Caco-2 (cell line): ENCODE data around the gene LMTK3. TPM values are rescaled to one million over a fixed set of nuclear protein-coding genes. Genes with fewer than 3 reads are reported as not detected.
A peak's percentile ranks its signal among the peaks of the same experiment; 100 is the strongest.

Experiments
- BruUV-seq: library from RNA; stranded (reverse); fragments of 400-500 nt; replicated peaks from 2 replicates; lab custom pipeline; 2021; lab: Mats Ljungman, UMichigan
- CTCF ChIA-PET: fragments of 300-600 bp; sonication (Branson Sonifier 250); formaldehyde crosslinking; loops from one replicate; lab custom pipeline; 2022; ENCODE audit warnings: antibody characterized with exemption; lab: Charles Lee
- POLR2A ChIA-PET: fragments of 300-600 bp; sonication (Branson Sonifier 250); formaldehyde crosslinking; loops from one replicate; lab custom pipeline; 2022; ENCODE audit warnings: antibody characterized with exemption; lab: Charles Lee
- DNase-seq, 2 experiments: peaks; one replicate each; pipeline versions ENCODE4 v3.0.0 to v3.0.0-alpha.2; 2020 to 2022
- H3K27me3 ChIP-seq: replicated peaks from 2 replicates; pipeline ENCODE4 v1.6.0; 2011; ENCODE audit warnings: low read length; ENCODE audit not compliant: control insufficient read depth, insufficient read depth
- H3K36me3 ChIP-seq: 2 replicates; pipeline ENCODE4 v1.5.1; 2011; ENCODE audit warnings: low read length; ENCODE audit not compliant: control insufficient read depth, insufficient read depth
- H3K4me1 ChIP-seq: fragments of 250-450 bp; sonication (Bioruptor Pico); 2 replicates; pipeline ENCODE4 v1.5.1; 2020; ENCODE audit warnings: mild to moderate bottlenecking
- H3K4me3 ChIP-seq: 2 replicates; pipeline ENCODE4 v1.5.1; 2011; ENCODE audit warnings: low read depth, mild to moderate bottlenecking, control low read depth, low read length
- H3K9me3 ChIP-seq: fragments of 250-450 bp; sonication (Bioruptor Pico); 2 replicates; pipeline ENCODE4 v1.5.1; 2020; ENCODE audit warnings: mild to moderate bottlenecking, moderate library complexity
- H3K27ac Mint-ChIP-seq: one replicate; pipeline ENCODE4 v1.8.0; 2022; ENCODE audit warnings: mixed read lengths; ENCODE audit not compliant: unreplicated experiment
- H3K27me3 Mint-ChIP-seq: one replicate; pipeline ENCODE4 v1.8.0; 2022; ENCODE audit warnings: mixed read lengths; ENCODE audit not compliant: insufficient read depth, unreplicated experiment
- H3K36me3 Mint-ChIP-seq: one replicate; pipeline ENCODE4 v1.8.0; 2022; ENCODE audit warnings: mild to moderate bottlenecking, mixed read lengths; ENCODE audit not compliant: insufficient read depth, unreplicated experiment
- H3K4me1 Mint-ChIP-seq: one replicate; pipeline ENCODE4 v1.8.0; 2022; ENCODE audit warnings: low read depth, mixed read lengths; ENCODE audit not compliant: unreplicated experiment
- H3K4me3 Mint-ChIP-seq: one replicate; pipeline ENCODE4 v1.8.0; 2022; ENCODE audit warnings: mild to moderate bottlenecking, moderate library complexity, mixed read lengths; ENCODE audit not compliant: unreplicated experiment
- H3K9me3 Mint-ChIP-seq: one replicate; pipeline ENCODE4 v1.8.0; 2022; ENCODE audit warnings: mixed read lengths; ENCODE audit not compliant: unreplicated experiment
- intact Hi-C: fragments of 100-400 bp; cut with micrococcal nuclease; formaldehyde crosslinking; loops from one replicate; pipeline ENCODE4 v1.10.0; 2022; ENCODE audit not compliant: unreplicated experiment
- total RNA-seq: library from RNA; stranded (reverse); gene quantifications from 2 replicates; pipeline ENCODE4 v1.2.3, GENCODE V29; 2022
- TF ChIP-seq, protein P1 (sequence below), 2 experiments: fragments of 200-600 bp in 1 of 2; IDR thresholded peaks; 1 replicate in 1 of 2; 2 replicates in 1 of 2; pipeline versions ENCODE4 v1.5.1 to v1.8.0; 2011 to 2022; ENCODE audit warnings: antibody characterized with exemption in 1 of 2, control low read depth in 1 of 2, inconsistent platforms in 1 of 2, low read depth in 1 of 2, low read length in 1 of 2, mild to moderate bottlenecking in 1 of 2, moderate library complexity in 1 of 2; ENCODE audit not compliant: insufficient read depth in 1 of 2, severe bottlenecking in 1 of 2, unreplicated experiment in 1 of 2

Gene LMTK3
- total RNA-seq, 1 experiment from 2014 or later: 22.6 TPM

DNA sequence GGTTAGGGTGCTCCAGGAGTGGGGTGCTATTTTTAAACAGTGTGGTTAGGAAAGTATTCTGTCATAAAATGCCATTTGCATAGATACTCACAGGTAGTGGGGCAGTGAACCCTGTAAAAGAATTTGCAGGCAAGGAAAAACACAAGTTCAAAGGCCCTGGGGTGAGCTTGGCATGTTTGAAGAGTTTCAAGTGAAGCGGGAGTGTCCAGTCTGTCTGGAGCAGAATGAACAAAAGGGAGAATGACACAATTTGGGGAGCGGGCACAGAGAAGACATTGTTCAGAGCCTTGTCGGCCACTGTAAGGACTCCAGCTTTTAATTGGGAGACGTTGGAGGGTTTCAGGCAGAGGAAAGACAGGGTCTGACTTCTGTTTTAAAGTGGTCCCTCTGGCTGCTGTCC, 63.1 kb downstream of the LMTK3 start:
- CTCF ChIA-PET: interaction anchor here (1.4 kb wide), 1 partner anchor 136 kb away, joined by 3 read pairs; no protein-coding TSS in a partner anchor
- no peaks in the 10 kb centered on the region for H3K27me3 ChIP-seq
- H3K9me3 Mint-ChIP-seq: no peaks in the 10 kb centered on the region
- H3K4me3 Mint-ChIP-seq: no peak overlapping the region
- no peaks in the 10 kb centered on the region for H3K27me3 Mint-ChIP-seq
- H3K4me3 ChIP-seq: no peak overlapping the region
- H3K27ac Mint-ChIP-seq: no peak overlapping the region
- no TSS peak for BruUV-seq
- POLR2A ChIA-PET: no interaction called here
- peaks cover 1% of the 10 kb centered on the region for H3K36me3 ChIP-seq
- TF ChIP-seq, protein P1, sequence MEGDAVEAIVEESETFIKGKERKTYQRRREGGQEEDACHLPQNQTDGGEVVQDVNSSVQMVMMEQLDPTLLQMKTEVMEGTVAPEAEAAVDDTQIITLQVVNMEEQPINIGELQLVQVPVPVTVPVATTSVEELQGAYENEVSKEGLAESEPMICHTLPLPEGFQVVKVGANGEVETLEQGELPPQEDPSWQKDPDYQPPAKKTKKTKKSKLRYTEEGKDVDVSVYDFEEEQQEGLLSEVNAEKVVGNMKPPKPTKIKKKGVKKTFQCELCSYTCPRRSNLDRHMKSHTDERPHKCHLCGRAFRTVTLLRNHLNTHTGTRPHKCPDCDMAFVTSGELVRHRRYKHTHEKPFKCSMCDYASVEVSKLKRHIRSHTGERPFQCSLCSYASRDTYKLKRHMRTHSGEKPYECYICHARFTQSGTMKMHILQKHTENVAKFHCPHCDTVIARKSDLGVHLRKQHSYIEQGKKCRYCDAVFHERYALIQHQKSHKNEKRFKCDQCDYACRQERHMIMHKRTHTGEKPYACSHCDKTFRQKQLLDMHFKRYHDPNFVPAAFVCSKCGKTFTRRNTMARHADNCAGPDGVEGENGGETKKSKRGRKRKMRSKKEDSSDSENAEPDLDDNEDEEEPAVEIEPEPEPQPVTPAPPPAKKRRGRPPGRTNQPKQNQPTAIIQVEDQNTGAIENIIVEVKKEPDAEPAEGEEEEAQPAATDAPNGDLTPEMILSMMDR (IDR thresholded peaks at IDR 0.05; ENCODE audit: insufficient read depth in 1 of 2, low read depth in 1 of 2, low read length in 1 of 2, severe bottlenecking in 1 of 2, unreplicated experiment in 1 of 2): no peak
- DNase-seq: no peak
- H3K4me1 Mint-ChIP-seq: peaks cover 21% of the 10 kb centered on the region
- peaks cover 75% of the 10 kb centered on the region for H3K36me3 Mint-ChIP-seq
- no peaks in the 10 kb centered on the region for H3K9me3 ChIP-seq
- peaks cover 10% of the 10 kb centered on the region for H3K4me1 ChIP-seq
- intact Hi-C loops: no loop called here

DNA sequence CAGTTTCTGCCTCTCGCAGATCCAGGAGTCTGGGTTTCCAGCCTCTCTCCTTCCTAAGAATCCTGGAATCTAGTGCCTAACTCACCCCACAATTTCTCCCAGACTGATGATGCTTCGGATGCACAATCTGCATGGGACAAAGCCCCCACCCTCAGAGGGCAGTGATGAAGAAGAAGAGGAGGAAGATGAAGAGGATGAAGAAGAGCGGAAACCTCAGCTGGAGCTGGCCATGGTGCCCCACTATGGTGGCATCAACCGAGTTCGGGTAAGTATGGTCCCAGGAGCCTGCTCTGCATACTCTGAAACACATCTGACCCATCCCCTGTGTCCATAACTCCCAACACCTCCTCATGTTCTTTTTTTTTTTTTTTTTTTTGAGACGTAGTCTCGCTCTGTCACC, 65.1 kb downstream of the LMTK3 start:
- H3K4me1 ChIP-seq: peaks cover 10% of the 10 kb centered on the region
- peak overlapping the region; percentile 97 for H3K4me3 Mint-ChIP-seq
- peaks cover 56% of the 10 kb centered on the region for H3K36me3 Mint-ChIP-seq
- no TSS peak for BruUV-seq
- H3K27me3 ChIP-seq: no peaks in the 10 kb centered on the region
- intact Hi-C loops: loop anchor here (1.0 to 2.0 kb wide), 2 partner anchors 22 to 28 kb away; no protein-coding TSS in a partner anchor
- no peaks in the 10 kb centered on the region for H3K27me3 Mint-ChIP-seq
- DNase-seq: no peak
- peak overlapping the region; percentile 68 for H3K4me3 ChIP-seq
- peak overlapping the region; percentile 99 for H3K27ac Mint-ChIP-seq
- CTCF ChIA-PET: interaction anchor here (0.5 to 2.6 kb wide), 7 partner anchors 43 to 142 kb away, joined by 3 to 22 read pairs (median 6); partner anchors contain the start of gene KDELR1
- peaks cover 21% of the 10 kb centered on the region for H3K4me1 Mint-ChIP-seq
- H3K9me3 ChIP-seq: no peaks in the 10 kb centered on the region
- peaks cover 1% of the 10 kb centered on the region for H3K36me3 ChIP-seq
- POLR2A ChIA-PET: interaction anchor here (0.6 to 2.0 kb wide), 6 partner anchors 12 to 336 kb away, joined by 3 to 6 read pairs (median 6); partner anchors contain the start of gene PLA2G4C
- H3K9me3 Mint-ChIP-seq: no peaks in the 10 kb centered on the region
- TF ChIP-seq, protein P1 (IDR thresholded peaks at IDR 0.05; ENCODE audit: insufficient read depth in 1 of 2, low read depth in 1 of 2, low read length in 1 of 2, severe bottlenecking in 1 of 2, unreplicated experiment in 1 of 2): no peak

DNA sequence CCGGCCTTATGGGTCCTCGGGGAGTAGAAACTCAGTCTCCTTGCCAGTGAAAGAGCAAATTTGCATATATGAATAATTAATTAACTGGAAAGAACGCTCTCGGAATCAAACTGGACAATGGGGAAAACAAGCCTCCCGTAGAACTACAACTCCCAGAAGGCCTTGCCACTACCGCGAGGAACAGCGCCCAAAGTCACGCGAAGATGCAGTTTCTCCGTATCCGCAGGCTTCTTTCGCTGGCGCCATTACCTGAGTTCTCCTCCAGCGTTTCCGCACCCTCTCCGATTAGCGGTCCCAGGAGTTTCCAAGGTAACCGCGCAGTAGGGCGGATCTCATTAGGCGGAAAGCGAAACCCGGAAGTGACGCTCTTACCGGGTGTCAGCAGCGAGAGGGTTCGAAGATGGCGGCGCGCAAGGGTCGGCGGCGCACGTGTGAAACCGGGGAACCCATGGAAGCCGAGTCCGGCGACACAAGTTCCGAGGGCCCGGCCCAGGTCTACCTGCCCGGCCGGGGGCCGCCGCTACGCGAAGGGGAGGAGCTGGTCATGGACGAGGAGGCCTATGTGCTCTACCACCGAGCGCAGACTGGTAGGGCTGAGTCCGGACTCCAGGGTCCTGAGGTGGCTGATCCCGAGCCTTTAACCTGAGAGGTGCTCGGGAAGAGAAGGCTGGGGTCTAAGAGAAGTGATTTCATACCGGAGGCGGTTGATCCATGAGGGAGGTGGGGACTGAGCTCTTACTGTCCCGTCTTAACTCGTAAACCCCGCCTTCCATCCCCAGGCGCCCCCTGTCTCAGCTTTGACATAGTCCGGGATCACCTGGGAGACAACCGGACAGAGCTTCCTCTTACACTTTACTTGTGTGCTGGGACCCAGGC, 65.8 kb downstream of the LMTK3 start, which contains the start of gene GRWD1:
Gene GRWD1, plus strand, starts transcription at position 378 of the 876 bp plus-strand sequence. Its CDS starts 23 bp downstream, at position 401.
- BruUV-seq: TSS peak; percentile 85
- H3K4me1 ChIP-seq: peaks cover 10% of the 10 kb centered on the region
- peak within 1 kb of the TSS; percentile 99 for H3K27ac Mint-ChIP-seq
- H3K36me3 ChIP-seq: peaks cover 1% of the 10 kb centered on the region
- peaks cover 21% of the 10 kb centered on the region for H3K4me1 Mint-ChIP-seq
- DNase-seq: peak; percentile 94 to 97
- H3K27me3 ChIP-seq: no peaks in the 10 kb centered on the region
- H3K4me3 Mint-ChIP-seq: peak within 1 kb of the TSS; percentile 97
- POLR2A ChIA-PET: interaction anchor here (0.6 to 2.0 kb wide), 6 partner anchors 13 to 335 kb away, joined by 3 to 6 read pairs (median 6); partner anchors contain the start of gene PLA2G4C
- no peaks in the 10 kb centered on the region for H3K9me3 ChIP-seq
- intact Hi-C loops: loop anchor here (1.0 to 2.0 kb wide), 7 partner anchors 22 to 138 kb away; a partner anchor contains a TSS
- CTCF ChIA-PET: interaction anchor here (0.5 to 2.6 kb wide), 12 partner anchors 44 to 143 kb away, joined by 3 to 22 read pairs (median 4); partner anchors contain the start of genes KDELR1, SYNGR4 and TMEM143
- TF ChIP-seq, protein P1 (IDR thresholded peaks at IDR 0.05; ENCODE audit: insufficient read depth in 1 of 2, low read depth in 1 of 2, low read length in 1 of 2, severe bottlenecking in 1 of 2, unreplicated experiment in 1 of 2): no peak
- peak within 1 kb of the TSS; percentile 68 for H3K4me3 ChIP-seq
- no peaks in the 10 kb centered on the region for H3K27me3 Mint-ChIP-seq
- no peaks in the 10 kb centered on the region for H3K9me3 Mint-ChIP-seq
- peaks cover 49% of the 10 kb centered on the region for H3K36me3 Mint-ChIP-seq
